ENCODE results near the gene GPR3.

The GPR3 gene

GRCh38 chr1:27398405-27399149 is 6.2 kb downstream of the GPR3 start:
- in situ Hi-C loops (cut with HindIII; ENCODE audit: low sequenced_read_pairs): no loop called here

GRCh38 chr1:27399251-27400025 is 7.0 kb downstream of the GPR3 start:
- in situ Hi-C loops (cut with HindIII; ENCODE audit: low sequenced_read_pairs): loop anchor here (25.0 kb wide), 1 partner anchor 188 kb away; no protein-coding TSS in a partner anchor

- in situ Hi-C loops (cut with HindIII; ENCODE audit: low sequenced_read_pairs): loop anchor here (25.0 kb wide), 1 partner anchor 187 kb away; no protein-coding TSS in a partner anchor
These were observed 7.9 kb downstream of the GPR3 start for GRCh38 chr1:27400082-27400962.

- in situ Hi-C loops (cut with HindIII; ENCODE audit: low sequenced_read_pairs): loop anchor here (25.0 kb wide), 1 partner anchor 186 kb away; no protein-coding TSS in a partner anchor
These were observed 8.5 kb downstream of the GPR3 start for GRCh38 chr1:27400963-27401341.

- in situ Hi-C loops (cut with HindIII; ENCODE audit: low sequenced_read_pairs): loop anchor here (25.0 kb wide), 1 partner anchor 185 kb away; no protein-coding TSS in a partner anchor
These were observed 9.9 kb downstream of the GPR3 start for GRCh38 chr1:27402349-27402754.

- in situ Hi-C loops (cut with HindIII; ENCODE audit: low sequenced_read_pairs): loop anchor here (25.0 kb wide), 1 partner anchor 184 kb away; no protein-coding TSS in a partner anchor
These were observed 10.8 kb downstream of the GPR3 start for GRCh38 chr1:27403065-27403726.

- in situ Hi-C loops (cut with HindIII; ENCODE audit: low sequenced_read_pairs): loop anchor here (25.0 kb wide), 1 partner anchor 183 kb away; no protein-coding TSS in a partner anchor
These were observed 11.5 kb downstream of the GPR3 start for GRCh38 chr1:27403931-27404330.

GRCh38 chr1:27405074-27405473 is 12.7 kb downstream of the GPR3 start:
- in situ Hi-C loops (cut with HindIII; ENCODE audit: low sequenced_read_pairs): loop anchor here (25.0 kb wide), 1 partner anchor 182 kb away; no protein-coding TSS in a partner anchor

- in situ Hi-C loops (cut with HindIII; ENCODE audit: low sequenced_read_pairs): loop anchor here (25.0 kb wide), 1 partner anchor 182 kb away; no protein-coding TSS in a partner anchor
These were observed 13.4 kb downstream of the GPR3 start for GRCh38 chr1:27405598-27406361.

- in situ Hi-C loops (cut with HindIII; ENCODE audit: low sequenced_read_pairs): loop anchor here (25.0 kb wide), 1 partner anchor 181 kb away; no protein-coding TSS in a partner anchor
These were observed 13.9 kb downstream of the GPR3 start for GRCh38 chr1:27406362-27406680.

GRCh38 chr1:27406791-27407190 is 14.4 kb downstream of the GPR3 start:
- in situ Hi-C loops (cut with HindIII; ENCODE audit: low sequenced_read_pairs): loop anchor here (25.0 kb wide), 1 partner anchor 181 kb away; no protein-coding TSS in a partner anchor

- in situ Hi-C loops (cut with HindIII; ENCODE audit: low sequenced_read_pairs): loop anchor here (25.0 kb wide), 1 partner anchor 179 kb away; no protein-coding TSS in a partner anchor
These were observed 15.7 kb downstream of the GPR3 start for GRCh38 chr1:27408151-27408550.

- in situ Hi-C loops (cut with HindIII; ENCODE audit: low sequenced_read_pairs): loop anchor here (25.0 kb wide), 1 partner anchor 178 kb away; no protein-coding TSS in a partner anchor
These were observed 17.2 kb downstream of the GPR3 start for GRCh38 chr1:27409669-27410068.

GRCh38 chr1:27410709-27411108 is 18.3 kb downstream of the GPR3 start:
- in situ Hi-C loops (cut with HindIII; ENCODE audit: low sequenced_read_pairs): loop anchor here (25.0 kb wide), 1 partner anchor 177 kb away; no protein-coding TSS in a partner anchor

- in situ Hi-C loops (cut with HindIII; ENCODE audit: low sequenced_read_pairs): loop anchor here (25.0 kb wide), 1 partner anchor 175 kb away; no protein-coding TSS in a partner anchor
These were observed 20.1 kb downstream of the GPR3 start for GRCh38 chr1:27412502-27412901.

GRCh38 chr1:27413004-27413403 is 20.6 kb downstream of the GPR3 start:
- in situ Hi-C loops (cut with HindIII; ENCODE audit: low sequenced_read_pairs): loop anchor here (25.0 kb wide), 1 partner anchor 174 kb away; no protein-coding TSS in a partner anchor

- in situ Hi-C loops (cut with HindIII; ENCODE audit: low sequenced_read_pairs): loop anchor here (25.0 kb wide), 1 partner anchor 173 kb away; no protein-coding TSS in a partner anchor
These were observed 21.7 kb downstream of the GPR3 start for GRCh38 chr1:27414091-27414490.

GRCh38 chr1:27416387-27417111 is 24.1 kb downstream of the GPR3 start:
- in situ Hi-C loops (cut with HindIII; ENCODE audit: low sequenced_read_pairs): loop anchor here (25.0 kb wide), 1 partner anchor 171 kb away; no protein-coding TSS in a partner anchor

Measured in DLD1 (cell line).